ENCODE results near the gene OR2AT4.
"Not testable (repeated sequence)": the region's sequence is repeated elsewhere in the genome, so short reads cannot be mapped to it uniquely, and the experiment has no call there.

The OR2AT4 gene

DNA sequence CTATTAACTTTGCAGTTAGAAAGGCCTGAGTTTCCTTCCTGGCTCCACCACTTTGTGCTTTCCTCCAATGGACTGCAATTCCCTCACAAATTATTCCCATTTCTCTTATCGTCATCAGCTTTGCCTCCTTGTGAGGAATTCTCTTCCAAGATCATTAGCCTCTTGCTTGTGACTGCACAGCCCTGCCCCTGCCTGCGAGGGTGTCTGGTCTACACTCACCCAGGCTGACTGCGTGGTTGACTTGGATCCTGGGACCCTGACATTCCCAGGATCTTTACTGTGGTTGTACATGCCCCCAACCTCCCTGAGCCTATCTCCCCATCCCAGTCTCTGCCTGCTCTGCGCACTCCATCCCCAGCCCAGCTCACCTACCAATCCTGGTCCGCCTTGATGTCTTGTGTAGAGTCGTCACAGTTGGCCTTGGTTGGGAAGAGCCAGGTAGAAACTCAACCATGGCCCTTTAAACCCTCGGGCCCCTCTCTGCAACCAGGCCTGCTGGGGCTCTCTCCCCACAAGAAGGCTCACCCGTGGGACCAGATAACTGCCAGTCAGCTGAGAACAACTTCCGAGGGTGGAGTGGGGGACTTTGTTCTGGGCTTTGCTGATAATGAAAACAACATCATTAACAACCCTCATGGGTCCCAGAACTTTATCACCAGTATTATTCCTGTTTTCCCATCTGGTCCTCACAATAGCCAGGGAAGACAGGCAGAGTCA lies at the start of gene OR2AT4:
TSS of gene OR2AT4 (minus strand) at position 421 of the 717 bp plus-strand sequence.
- no peak for FAIRE-seq

GRCh38 chr11:75145972-75146519 lies 49.4 kb upstream of the OR2AT4 start:
- DNase-seq (ENCODE audit: insufficient read length, low spot score) = no peak
- no peak for FAIRE-seq

More for the DNA sequence above, at the start of gene OR2AT4:
- no peak for DNase-seq (ENCODE audit: insufficient read length, low spot score)

DNA sequence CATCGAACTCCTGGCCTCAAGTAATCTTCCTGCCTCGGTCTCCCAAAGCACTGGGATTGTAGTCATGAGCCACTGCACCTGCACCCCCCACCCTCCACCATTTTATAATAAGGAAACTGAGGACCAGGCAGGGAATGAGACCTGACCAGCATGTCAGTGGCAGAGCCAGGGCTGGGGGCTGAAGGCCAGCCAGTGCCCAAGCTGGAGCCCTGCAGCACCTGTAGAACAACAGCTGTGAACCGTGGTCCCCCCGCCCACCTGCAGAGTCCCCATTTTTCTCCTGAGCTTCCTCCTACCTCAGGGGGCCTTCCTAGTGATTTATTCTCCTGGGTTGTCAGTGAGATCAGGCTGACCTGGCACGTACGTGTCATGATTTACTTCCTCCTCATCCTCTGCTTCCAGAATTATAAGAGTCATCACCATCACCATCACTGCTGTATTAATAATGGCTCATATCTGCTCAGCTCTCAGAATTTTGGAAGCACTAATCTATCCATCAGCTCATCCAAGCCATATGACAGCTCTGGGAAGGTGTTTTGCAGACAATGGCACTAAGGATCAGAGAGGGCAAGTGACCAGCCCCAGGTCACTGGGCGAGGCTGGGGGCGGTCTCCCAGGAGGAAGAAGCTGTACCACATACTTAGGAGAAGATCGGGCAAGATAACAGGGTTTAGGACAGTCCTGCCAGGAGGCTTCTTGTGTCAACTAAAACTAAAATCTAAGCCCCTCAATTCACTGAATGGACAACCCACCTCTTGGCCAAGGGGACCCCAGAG lies 48.7 kb upstream of the OR2AT4 start:
- no peak for FAIRE-seq
- no peak for DNase-seq (ENCODE audit: insufficient read length, low spot score)

- no peak for FAIRE-seq
These were observed 48.0 kb upstream of the OR2AT4 start for GRCh38 chr11:75144716-75145014.

GRCh38 chr11:75143420-75143731 lies 46.7 kb upstream of the OR2AT4 start:
- FAIRE-seq (no peak), DNase-seq (ENCODE audit: insufficient read length, low spot score) (no peak)

More at GRCh38 chr11:75144716-75145014, 48.0 kb upstream of the OR2AT4 start:
- DNase-seq (ENCODE audit: insufficient read length, low spot score) = no peak

DNA sequence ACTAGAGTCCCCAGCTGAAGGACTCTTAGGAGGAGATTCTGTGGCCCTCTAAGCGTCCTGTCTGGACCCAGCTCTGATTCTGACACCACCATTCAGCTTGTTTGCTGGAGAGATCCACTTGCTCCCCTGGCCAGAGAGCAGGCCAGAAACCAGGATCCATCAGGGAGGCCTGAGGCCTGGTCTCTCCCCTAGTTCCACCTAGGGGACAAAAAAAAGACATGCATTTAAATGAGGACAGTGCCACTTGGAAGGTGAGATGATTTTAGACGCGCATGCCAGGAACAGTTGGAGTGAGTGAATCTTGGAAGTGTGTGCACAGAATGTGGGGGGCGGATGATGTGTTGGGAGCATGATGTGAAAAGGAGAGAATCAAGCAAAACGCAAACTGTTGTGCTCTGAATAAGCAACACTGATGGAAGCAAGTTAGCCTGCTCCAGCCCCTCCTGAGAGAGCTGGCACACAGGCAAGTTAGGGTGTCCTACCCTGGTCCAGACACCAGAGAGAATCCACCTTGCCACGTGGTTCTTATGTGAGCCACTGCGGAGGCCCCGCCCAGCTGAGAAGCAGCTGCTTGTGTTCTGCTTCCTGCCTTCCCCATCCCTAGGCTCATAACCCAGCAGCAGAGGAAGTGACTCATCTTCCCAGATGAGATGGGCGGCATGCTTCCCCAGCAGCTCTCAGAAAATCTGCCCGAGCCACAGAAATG lies 46.2 kb upstream of the OR2AT4 start:
- FAIRE-seq (peak; percentile 89), DNase-seq (ENCODE audit: insufficient read length, low spot score) (peak; percentile 98)

DNA sequence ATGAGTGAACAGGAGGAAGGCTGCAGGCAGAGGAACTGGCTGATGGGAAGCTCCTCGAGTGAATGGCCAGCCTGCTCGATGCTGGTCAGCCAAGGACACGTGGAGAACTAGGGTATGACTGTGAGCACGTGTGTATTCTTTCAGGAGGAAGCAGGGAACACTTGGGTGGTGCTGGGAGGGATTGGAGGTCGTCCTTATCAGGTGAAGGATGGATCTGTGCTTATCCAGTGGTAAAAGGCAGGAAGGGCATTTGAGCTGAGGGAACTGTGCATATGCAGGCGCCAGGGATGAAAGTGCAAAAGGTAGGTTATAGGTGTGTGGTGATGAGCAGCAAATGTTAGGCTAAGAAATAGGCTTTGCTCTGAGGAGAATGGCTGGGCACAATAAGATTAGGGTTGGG lies 44.5 kb upstream of the OR2AT4 start:
- FAIRE-seq = no peak
- no peak for DNase-seq (ENCODE audit: insufficient read length, low spot score)

GRCh38 chr11:75140269-75141138 lies 43.8 kb upstream of the OR2AT4 start:
- DNase-seq (ENCODE audit: insufficient read length, low spot score) (peak; percentile 63), FAIRE-seq (peak; percentile 20)

DNA sequence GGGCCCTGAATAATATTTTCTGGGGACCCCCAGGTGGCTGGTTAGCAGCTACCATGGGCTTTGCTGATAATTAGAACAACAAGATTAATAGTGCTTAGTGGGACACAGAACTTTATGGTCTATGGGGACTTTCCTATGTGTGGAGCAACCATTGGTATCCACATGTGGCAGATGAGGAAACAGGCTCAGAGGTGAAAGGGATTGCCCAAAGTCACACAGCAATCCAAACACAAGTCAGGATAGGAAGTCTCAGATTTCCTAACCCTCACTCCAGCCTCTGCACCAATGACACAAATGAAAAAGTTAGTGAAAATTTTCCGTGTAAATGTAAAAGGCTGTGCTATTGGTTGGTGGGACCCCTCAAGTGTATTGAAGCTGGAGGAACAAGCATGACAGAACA lies 39.0 kb upstream of the OR2AT4 start:
- FAIRE-seq = no peak
- no peak for DNase-seq (ENCODE audit: insufficient read length, low spot score)

DNA sequence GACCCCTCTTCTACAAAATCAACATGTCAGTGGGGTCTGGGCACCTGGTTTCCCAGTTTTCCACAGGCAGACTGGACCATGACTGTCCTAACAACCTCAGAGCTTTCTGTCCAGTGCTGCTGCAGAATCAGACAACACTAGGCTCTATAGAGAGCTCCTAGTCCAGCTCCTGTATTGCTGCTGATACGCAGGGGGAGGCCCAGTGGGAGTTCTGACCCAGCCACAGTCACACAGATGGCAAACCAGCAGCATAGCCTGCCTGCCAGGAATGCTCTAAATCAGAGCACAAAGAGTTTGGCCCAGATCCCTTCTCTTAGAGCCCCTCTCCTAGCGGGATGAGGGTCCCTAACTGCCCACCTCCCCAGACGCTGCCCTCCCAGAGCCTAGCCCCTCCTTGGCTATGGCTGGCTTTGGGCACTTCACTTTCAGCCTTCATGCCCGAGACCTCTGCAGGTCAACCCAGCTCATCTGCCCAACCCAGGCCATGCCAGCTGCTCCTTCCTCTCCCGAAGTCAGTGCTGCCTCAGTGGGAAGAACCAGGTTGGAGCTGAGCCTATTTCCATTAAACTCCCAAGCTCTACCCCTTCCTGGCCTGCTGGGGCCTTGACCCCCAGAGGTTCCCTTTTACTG lies 38.5 kb upstream of the OR2AT4 start:
- no peak for FAIRE-seq
- DNase-seq (ENCODE audit: insufficient read length, low spot score) = no peak

GRCh38 chr11:75133976-75134375 lies 37.3 kb upstream of the OR2AT4 start:
- no peak for FAIRE-seq
- no peak for DNase-seq (ENCODE audit: insufficient read length, low spot score)

DNA sequence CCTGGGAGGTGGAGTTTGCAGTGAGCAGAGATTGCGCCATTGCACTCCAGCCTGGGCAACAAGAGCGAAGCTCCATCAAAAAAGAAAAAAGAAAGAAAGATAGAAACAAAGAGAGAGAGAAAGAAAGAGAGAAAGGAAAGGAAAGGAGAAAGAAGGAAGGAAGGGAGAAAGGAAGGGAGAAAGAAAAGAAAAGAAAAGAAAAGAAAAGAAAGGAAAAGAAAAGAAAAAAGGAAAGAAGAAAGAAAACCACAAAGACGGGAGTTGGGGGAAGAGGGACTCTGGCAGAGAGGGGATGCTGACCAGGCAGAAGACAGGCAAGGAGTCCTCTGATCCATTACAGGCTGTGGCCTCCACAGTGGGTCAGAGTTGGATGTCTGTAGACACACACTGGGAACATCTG lies 35.4 kb upstream of the OR2AT4 start:
- FAIRE-seq = no peak
- no peak for DNase-seq (ENCODE audit: insufficient read length, low spot score)

GRCh38 chr11:75126564-75126963 lies 29.9 kb upstream of the OR2AT4 start:
- no peak for DNase-seq (ENCODE audit: insufficient read length, low spot score)
- no peak for FAIRE-seq

- DNase-seq (ENCODE audit: insufficient read length, low spot score) (no peak), FAIRE-seq (no peak)
These were observed 21.9 kb upstream of the OR2AT4 start for GRCh38 chr11:75118577-75118976.

GRCh38 chr11:75114465-75114864 lies 17.8 kb upstream of the OR2AT4 start:
- no peak for FAIRE-seq
- no peak for DNase-seq (ENCODE audit: insufficient read length, low spot score)

DNA sequence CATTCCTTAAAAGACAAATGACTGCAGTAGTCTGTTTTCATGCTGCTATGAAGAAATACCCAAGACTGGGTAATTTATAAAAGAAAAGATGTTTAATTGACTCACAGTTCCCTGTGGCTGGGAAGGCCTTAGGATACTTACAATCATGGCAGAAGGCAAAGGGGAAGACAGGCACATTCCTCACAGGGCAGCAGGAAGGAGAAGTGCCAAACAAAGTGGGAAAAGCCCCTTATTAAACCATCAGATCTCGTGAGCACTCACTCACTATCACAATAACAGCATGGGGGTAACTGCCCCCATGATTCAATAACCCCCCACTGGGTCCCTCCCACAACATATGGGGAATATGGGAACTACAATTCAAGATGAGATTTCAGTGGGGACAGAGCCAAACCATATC lies 16.4 kb upstream of the OR2AT4 start:
- no peak for FAIRE-seq

GRCh38 chr11:75112200-75112599 lies 15.5 kb upstream of the OR2AT4 start:
- no peak for DNase-seq (ENCODE audit: insufficient read length, low spot score)
- no peak for FAIRE-seq

More for the DNA sequence above, 16.4 kb upstream of the OR2AT4 start:
- no peak for DNase-seq (ENCODE audit: insufficient read length, low spot score)

DNA sequence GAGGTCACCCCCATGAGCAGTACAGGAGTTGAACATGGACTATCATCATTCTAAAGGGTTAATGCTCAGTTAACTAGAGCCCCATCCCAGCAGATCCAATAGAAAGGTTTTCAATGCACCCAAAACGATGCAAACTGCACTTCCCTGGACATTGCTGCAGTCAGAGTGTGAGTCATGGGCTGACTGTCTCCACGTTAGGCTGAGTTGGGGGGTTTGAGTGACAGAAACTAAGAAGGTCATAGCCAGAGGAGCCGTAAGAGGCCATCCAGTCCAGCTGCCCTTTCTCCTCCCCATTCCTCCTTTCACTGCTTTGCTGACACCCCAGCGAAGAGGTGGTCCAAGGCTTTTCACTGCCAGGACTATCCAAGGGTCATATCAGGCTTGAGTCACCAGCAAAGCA lies 10.5 kb upstream of the OR2AT4 start:
- DNase-seq (ENCODE audit: insufficient read length, low spot score) (peak; percentile 65), FAIRE-seq (peak; percentile 91)

DNA sequence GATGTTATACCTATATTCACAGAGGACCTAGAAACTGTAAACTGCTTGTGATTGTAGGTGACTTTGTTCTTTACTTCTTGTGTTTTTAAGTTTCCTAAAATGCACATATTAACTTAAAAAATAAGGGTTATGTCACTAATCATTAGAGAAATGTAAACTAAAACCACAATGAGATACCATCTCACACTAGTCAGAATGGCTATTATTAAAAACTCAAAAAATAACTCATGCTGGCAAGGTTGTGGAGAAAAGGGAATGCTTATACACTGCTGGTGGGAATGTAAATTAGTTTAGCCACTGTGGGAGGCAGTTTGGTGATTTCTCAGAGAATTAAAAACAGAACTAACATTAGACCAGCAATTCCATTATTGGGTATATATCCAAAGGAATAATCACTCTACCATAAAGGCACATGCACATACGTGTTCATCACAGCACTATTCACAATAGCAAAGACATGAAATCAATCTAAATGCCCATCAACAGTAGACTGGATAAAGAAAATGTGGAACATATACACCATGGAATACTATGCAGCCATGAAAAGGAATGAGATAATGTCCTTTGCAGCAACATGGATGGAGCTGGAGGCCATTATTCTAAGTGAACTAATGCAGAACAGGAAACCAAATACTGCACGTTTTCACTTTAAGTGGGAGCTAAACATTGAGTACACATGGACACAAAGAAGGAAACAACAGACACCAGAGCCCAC lies 9.4 kb upstream of the OR2AT4 start:
- not testable (repeated sequence) for DNase-seq (ENCODE audit: insufficient read length, low spot score); FAIRE-seq
